ENCODE measurements around the gene TMEM19.

TMEM19 gene

DNA sequence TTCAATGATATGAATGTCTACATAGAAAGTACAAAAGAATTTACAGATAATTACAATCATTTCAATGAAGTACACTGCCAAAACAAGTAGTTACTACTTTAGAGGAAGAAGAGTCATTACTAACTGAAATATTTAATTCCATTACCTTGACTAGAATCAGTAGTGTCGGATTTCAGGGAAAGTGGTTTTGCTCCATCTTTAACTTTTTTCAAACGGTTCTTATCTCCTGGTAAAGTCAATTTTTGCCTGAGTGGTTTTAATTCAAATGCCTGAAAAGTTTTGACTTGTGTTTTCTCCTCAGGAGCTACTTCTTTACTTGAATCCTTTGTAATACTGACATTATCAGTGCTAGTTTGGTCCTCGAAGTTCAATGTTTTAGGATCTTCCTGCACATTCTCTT is 29.1 kb upstream of the TMEM19 start:
- H2AFZ ChIP-seq (ENCODE audit: insufficient read depth, low read length, poor library complexity) = no peak overlapping the region
- no peak overlapping the region for H4K91ac ChIP-seq (ENCODE audit: low read depth, low read length)

DNA sequence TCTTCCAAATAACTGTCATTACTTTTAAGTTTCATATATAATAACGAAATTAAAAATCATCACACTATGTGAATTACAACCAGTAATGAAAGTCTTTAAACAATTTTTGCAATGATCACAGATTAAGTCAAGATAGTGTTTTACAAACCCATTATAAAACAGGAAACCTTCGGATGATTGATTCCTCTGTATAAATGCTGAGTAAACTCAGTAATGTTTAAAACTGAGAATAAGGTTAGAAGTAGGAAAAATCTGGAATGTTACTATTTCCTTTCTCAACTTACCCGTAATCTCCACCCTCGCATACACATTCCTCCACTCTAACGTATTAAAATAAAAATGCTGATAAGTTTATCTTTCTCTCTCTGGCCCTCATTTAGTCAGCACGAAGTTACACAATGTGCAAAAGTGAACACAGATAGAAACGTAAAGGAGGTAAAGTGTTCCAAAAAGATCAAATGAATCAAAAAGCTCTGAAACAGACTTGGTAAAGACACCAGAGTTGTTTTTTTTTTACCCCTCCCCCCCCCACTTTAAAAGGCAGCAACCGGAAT is 23.8 kb upstream of the TMEM19 start:
- H3K4me1 ChIP-seq (ENCODE audit: control insufficient read depth in 1 of 2, insufficient read depth in 2 of 2, low read length in 2 of 2) = peaks cover 0 to 2% of the 10 kb centered on the region in 2 experiments

More for the DNA sequence above, 29.1 kb upstream of the TMEM19 start:
- no peak overlapping the region for H3K4me2 ChIP-seq (ENCODE audit: low read length)
- H3K9ac ChIP-seq (ENCODE audit: low read length) = no peak overlapping the region
- no peaks in the 10 kb centered on the region for H3K79me1 ChIP-seq (ENCODE audit: low read length)
- no peak for DNase-seq
- no peak overlapping the region for H3K14ac ChIP-seq (ENCODE audit: low read length)
- H3K23ac ChIP-seq (ENCODE audit: low read length) = no peak overlapping the region
- H3K36me3 ChIP-seq (ENCODE audit: control insufficient read depth in 1 of 2, insufficient read depth in 2 of 2, low read length in 2 of 2) = peaks cover 9 to 15% of the 10 kb centered on the region in 2 experiments
- H3K9me3 ChIP-seq (ENCODE audit: insufficient read depth, low read depth, low read length) = no peaks in the 10 kb centered on the region
- H3K4me1 ChIP-seq (ENCODE audit: control insufficient read depth in 1 of 2, insufficient read depth in 2 of 2, low read length in 2 of 2) = peaks cover 0 to 2% of the 10 kb centered on the region in 2 experiments
- no peak overlapping the region for H2BK5ac ChIP-seq (ENCODE audit: low read depth, low read length, poor library complexity)
- H3K27ac ChIP-seq (ENCODE audit: low read depth, low read length) = no peak overlapping the region
- no peak overlapping the region for H4K8ac ChIP-seq (ENCODE audit: low read depth, low read length)
- H2BK120ac ChIP-seq (ENCODE audit: insufficient read depth, low read length, poor library complexity) = no peak overlapping the region
- H2AK5ac ChIP-seq (ENCODE audit: low read length) = no peak overlapping the region
- peaks cover 2% of the 10 kb centered on the region for H3K79me2 ChIP-seq (ENCODE audit: control insufficient read depth, insufficient read depth, low read length, poor library complexity)
- H3K27me3 ChIP-seq (ENCODE audit: insufficient read depth, low read length) = no peaks in the 10 kb centered on the region
- no CpG with 5 or more reads among the region's 3 CpGs for WGBS (ENCODE audit: extremely low coverage, insufficient coverage, insufficient read length)
- H4K12ac ChIP-seq (ENCODE audit: low read depth, low read length) = no peak overlapping the region
- H3K4ac ChIP-seq (ENCODE audit: low read depth, low read length) = no peak overlapping the region
- no peak overlapping the region for H3K4me3 ChIP-seq (ENCODE audit: low read depth, low read length)
- no peak overlapping the region for H2BK12ac ChIP-seq (ENCODE audit: low read length)
- H3K18ac ChIP-seq (ENCODE audit: low read length) = no peak overlapping the region

DNA sequence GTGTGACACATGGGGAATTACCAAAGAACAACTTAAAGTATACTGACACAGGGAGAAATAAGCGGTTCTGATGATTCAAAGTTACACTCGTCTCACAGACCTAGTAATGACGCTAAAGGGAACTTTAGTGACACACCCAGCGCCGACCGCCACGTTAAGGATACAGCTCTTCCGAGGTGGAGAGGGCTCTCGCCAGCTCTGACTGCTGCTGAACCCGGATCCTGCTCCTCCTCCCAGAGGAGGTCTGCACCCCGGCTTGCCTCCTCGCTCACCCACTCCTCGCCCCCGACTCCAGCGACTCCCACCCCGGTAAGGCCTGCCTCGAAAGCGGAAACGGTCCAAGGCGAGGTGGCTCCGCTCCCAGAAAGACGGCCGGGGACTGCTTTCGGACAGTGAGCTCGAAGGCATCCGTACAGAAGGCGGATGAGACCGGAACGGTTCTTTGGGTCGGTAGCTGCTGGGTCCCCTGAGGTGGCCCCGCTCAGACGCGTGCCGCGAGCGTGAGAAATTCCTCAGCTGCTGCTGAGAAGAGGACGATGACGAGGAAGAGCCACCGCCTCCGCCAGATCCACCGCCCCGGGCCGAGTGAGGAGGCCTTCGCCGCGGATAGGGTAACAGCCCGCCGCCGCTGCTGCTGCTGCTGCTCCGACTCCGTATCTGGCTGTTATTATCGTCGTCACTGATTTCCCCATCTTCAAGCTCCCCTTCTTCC is 22.9 kb upstream of the TMEM19 start:
- DNase-seq = peak; percentile 78 to 83
- peak overlapping the region; percentile 95 for H3K4ac ChIP-seq (ENCODE audit: low read depth, low read length)
- H3K9me3 ChIP-seq (ENCODE audit: insufficient read depth, low read depth, low read length) = no peaks in the 10 kb centered on the region
- WGBS (ENCODE audit: extremely low coverage, insufficient coverage, insufficient read length) = no CpG with 5 or more reads among the region's 53 CpGs
- H3K14ac ChIP-seq (ENCODE audit: low read length) = peak overlapping the region; percentile 78
- peaks cover 13% of the 10 kb centered on the region for H3K79me1 ChIP-seq (ENCODE audit: low read length)
- peak overlapping the region; percentile 63 for H3K27ac ChIP-seq (ENCODE audit: low read depth, low read length)
- H2AFZ ChIP-seq (ENCODE audit: insufficient read depth, low read length, poor library complexity) = peak overlapping the region; percentile 53
- peak overlapping the region; percentile 80 for H3K9ac ChIP-seq (ENCODE audit: low read length)
- peaks cover 13% of the 10 kb centered on the region for H3K79me2 ChIP-seq (ENCODE audit: control insufficient read depth, insufficient read depth, low read length, poor library complexity)
- peak overlapping the region; percentile 75 for H4K8ac ChIP-seq (ENCODE audit: low read depth, low read length)
- H4K12ac ChIP-seq (ENCODE audit: low read depth, low read length) = peak overlapping the region; percentile 76
- peaks cover 2 to 4% of the 10 kb centered on the region in 2 experiments for H3K36me3 ChIP-seq (ENCODE audit: control insufficient read depth in 1 of 2, insufficient read depth in 2 of 2, low read length in 2 of 2)
- H2BK5ac ChIP-seq (ENCODE audit: low read depth, low read length, poor library complexity) = peak overlapping the region; percentile 50
- no peak overlapping the region for H3K23ac ChIP-seq (ENCODE audit: low read length)
- peak overlapping the region; percentile 81 for H2AK5ac ChIP-seq (ENCODE audit: low read length)
- H3K4me3 ChIP-seq (ENCODE audit: low read depth, low read length) = peak overlapping the region; percentile 87
- H3K27me3 ChIP-seq (ENCODE audit: insufficient read depth, low read length) = no peaks in the 10 kb centered on the region
- H3K4me1 ChIP-seq (ENCODE audit: control insufficient read depth in 1 of 2, insufficient read depth in 2 of 2, low read length in 2 of 2) = peaks cover 0 to 2% of the 10 kb centered on the region in 2 experiments
- H3K18ac ChIP-seq (ENCODE audit: low read length) = peak overlapping the region; percentile 48
- H2BK120ac ChIP-seq (ENCODE audit: insufficient read depth, low read length, poor library complexity) = peak overlapping the region; percentile 21
- peak overlapping the region; percentile 46 for H4K91ac ChIP-seq (ENCODE audit: low read depth, low read length)
- H3K4me2 ChIP-seq (ENCODE audit: low read length) = peak overlapping the region; percentile 48
- no peak overlapping the region for H2BK12ac ChIP-seq (ENCODE audit: low read length)

More for the DNA sequence above, 23.8 kb upstream of the TMEM19 start:
- Histone ChIP-seq H2BK5ac (ENCODE audit: low read depth, low read length, poor library complexity) (no peak overlapping the region), H3K4me3 (ENCODE audit: low read depth, low read length) (no peak overlapping the region), H3K36me3 (ENCODE audit: control insufficient read depth in 1 of 2, insufficient read depth in 2 of 2, low read length in 2 of 2) (peaks cover 5 to 8% of the 10 kb centered on the region in 2 experiments), H3K23ac (ENCODE audit: low read length) (no peak overlapping the region), H3K9ac (ENCODE audit: low read length) (no peak overlapping the region), H4K12ac (ENCODE audit: low read depth, low read length) (no peak overlapping the region), H2BK120ac (ENCODE audit: insufficient read depth, low read length, poor library complexity) (no peak overlapping the region), H3K4ac (ENCODE audit: low read depth, low read length) (no peak overlapping the region), H3K27ac (ENCODE audit: low read depth, low read length) (no peak overlapping the region), H3K9me3 (ENCODE audit: insufficient read depth, low read depth, low read length) (no peaks in the 10 kb centered on the region), H2BK12ac (ENCODE audit: low read length) (no peak overlapping the region), H4K91ac (ENCODE audit: low read depth, low read length) (no peak overlapping the region), H3K27me3 (ENCODE audit: insufficient read depth, low read length) (no peaks in the 10 kb centered on the region), H2AFZ (ENCODE audit: insufficient read depth, low read length, poor library complexity) (no peak overlapping the region), H3K79me2 (ENCODE audit: control insufficient read depth, insufficient read depth, low read length, poor library complexity) (peaks cover 13% of the 10 kb centered on the region), H2AK5ac (ENCODE audit: low read length) (no peak overlapping the region), H4K8ac (ENCODE audit: low read depth, low read length) (no peak overlapping the region), H3K14ac (ENCODE audit: low read length) (no peak overlapping the region), H3K18ac (ENCODE audit: low read length) (no peak overlapping the region), H3K4me2 (ENCODE audit: low read length) (peak overlapping the region; percentile 28), H3K79me1 (ENCODE audit: low read length) (peaks cover 13% of the 10 kb centered on the region)
- 100% methylated on average over 1 of the region's 8 CpGs for WGBS (ENCODE audit: extremely low coverage, insufficient coverage, insufficient read length)
- peak; percentile 7 to 84 for DNase-seq

DNA sequence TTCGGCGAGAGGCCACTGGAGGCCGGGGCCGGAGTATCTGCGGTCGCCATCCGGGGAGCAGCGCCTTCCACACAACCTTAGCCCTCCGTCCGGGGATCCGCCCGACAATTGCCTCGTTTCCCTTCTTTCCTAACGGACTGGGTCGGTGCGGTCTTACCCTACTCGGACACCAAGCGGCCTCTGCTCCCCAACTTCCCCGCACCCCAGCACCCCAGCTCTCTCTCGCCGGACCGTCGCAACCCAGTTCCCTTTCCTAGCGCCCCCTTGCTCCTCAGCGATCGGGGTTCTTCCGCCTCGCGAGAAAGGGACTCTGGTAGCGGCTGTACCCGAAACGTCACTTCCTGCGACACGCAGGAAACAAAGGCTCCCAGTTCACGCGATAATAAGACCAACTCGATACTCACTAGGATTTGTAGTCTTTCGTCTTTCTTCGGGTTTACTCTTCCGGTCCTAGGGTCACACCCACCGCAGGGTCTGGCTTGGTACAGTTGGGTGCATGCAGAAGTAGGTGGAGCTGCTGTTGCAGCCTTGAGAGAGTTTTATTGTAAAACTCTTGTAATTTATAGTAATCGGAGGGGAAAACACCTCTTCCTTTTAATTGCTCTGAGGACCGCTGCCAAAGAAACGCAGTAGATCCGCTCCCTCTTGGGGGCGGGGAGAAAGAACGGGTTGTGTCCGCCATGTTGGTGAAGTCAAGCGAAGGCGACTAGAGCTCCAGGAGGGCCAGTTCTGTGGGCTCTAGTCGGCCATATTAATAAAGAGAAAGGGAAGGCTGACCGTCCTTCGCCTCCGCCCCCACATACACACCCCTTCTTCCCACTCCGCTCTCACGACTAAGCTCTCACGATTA is 22.1 kb upstream of the TMEM19 start, which contains the start of the genes THAP2 and ZFC3H1:
THAP2 (plus strand) TSS at position 741 of the 850 bp plus-strand sequence. CDS start 209 bp downstream, outside the sequence.
ZFC3H1 (minus strand) TSS at position 288 of the 850 bp plus-strand sequence; CDS start at position 50, 238 bp downstream.
- Histone ChIP-seq H3K14ac (ENCODE audit: low read length) (peak within 1 kb of the TSS; percentile 78), H4K8ac (ENCODE audit: low read depth, low read length) (peak within 1 kb of the TSS; percentile 75), H2AK5ac (ENCODE audit: low read length) (peak within 1 kb of the TSS; percentile 81), H3K27me3 (ENCODE audit: insufficient read depth, low read length) (no peaks in the 10 kb centered on the region), H2BK5ac (ENCODE audit: low read depth, low read length, poor library complexity) (peak within 1 kb of the TSS; percentile 50), H4K91ac (ENCODE audit: low read depth, low read length) (peak within 1 kb of the TSS; percentile 82), H3K18ac (ENCODE audit: low read length) (peak within 1 kb of the TSS; percentile 48), H3K4ac (ENCODE audit: low read depth, low read length) (peak within 1 kb of the TSS; percentile 95), H3K4me2 (ENCODE audit: low read length) (peak within 1 kb of the TSS; percentile 59), H3K4me3 (ENCODE audit: low read depth, low read length) (peak within 1 kb of the TSS; percentile 87), H3K4me1 (ENCODE audit: control insufficient read depth in 1 of 2, insufficient read depth in 2 of 2, low read length in 2 of 2) (peaks cover 0 to 2% of the 10 kb centered on the region in 2 experiments), H4K12ac (ENCODE audit: low read depth, low read length) (peak within 1 kb of the TSS; percentile 76), H3K9ac (ENCODE audit: low read length) (peak within 1 kb of the TSS; percentile 80), H3K27ac (ENCODE audit: low read depth, low read length) (peak within 1 kb of the TSS; percentile 70), H3K79me2 (ENCODE audit: control insufficient read depth, insufficient read depth, low read length, poor library complexity) (peaks cover 13% of the 10 kb centered on the region), H3K9me3 (ENCODE audit: insufficient read depth, low read depth, low read length) (no peaks in the 10 kb centered on the region), H3K36me3 (ENCODE audit: control insufficient read depth in 1 of 2, insufficient read depth in 2 of 2, low read length in 2 of 2) (no peaks in the 10 kb centered on the region), H2BK12ac (ENCODE audit: low read length) (no peak within 1 kb of the TSS), H3K23ac (ENCODE audit: low read length) (no peak within 1 kb of the TSS), H2AFZ (ENCODE audit: insufficient read depth, low read length, poor library complexity) (peak within 1 kb of the TSS; percentile 71), H2BK120ac (ENCODE audit: insufficient read depth, low read length, poor library complexity) (peak within 1 kb of the TSS; percentile 40), H3K79me1 (ENCODE audit: low read length) (peaks cover 13% of the 10 kb centered on the region)
- no CpG with 5 or more reads among the region's 57 CpGs for WGBS (ENCODE audit: extremely low coverage, insufficient coverage, insufficient read length)
- DNase-seq = peak; percentile 96 to 99

Data from trophoblast cell (in vitro differentiated cells and primary cell).